NCI-H446 treated with DMSO at 0.1 percent for 48 hours (cell line): ENCODE results near the gene CALR.
"Not testable (repeated sequence)": the region's sequence is repeated elsewhere in the genome, so short reads cannot be mapped to it uniquely, and the experiment has no call there.

Source experiments
- DNase-seq: peaks from one replicate; lab custom pipeline; 2025; lab: John Stamatoyannopoulos, UW

The CALR gene

GRCh38 chr19:12952488-12953137 is 14.2 kb downstream of the CALR start:
- peak; percentile 91 for DNase-seq

DNA sequence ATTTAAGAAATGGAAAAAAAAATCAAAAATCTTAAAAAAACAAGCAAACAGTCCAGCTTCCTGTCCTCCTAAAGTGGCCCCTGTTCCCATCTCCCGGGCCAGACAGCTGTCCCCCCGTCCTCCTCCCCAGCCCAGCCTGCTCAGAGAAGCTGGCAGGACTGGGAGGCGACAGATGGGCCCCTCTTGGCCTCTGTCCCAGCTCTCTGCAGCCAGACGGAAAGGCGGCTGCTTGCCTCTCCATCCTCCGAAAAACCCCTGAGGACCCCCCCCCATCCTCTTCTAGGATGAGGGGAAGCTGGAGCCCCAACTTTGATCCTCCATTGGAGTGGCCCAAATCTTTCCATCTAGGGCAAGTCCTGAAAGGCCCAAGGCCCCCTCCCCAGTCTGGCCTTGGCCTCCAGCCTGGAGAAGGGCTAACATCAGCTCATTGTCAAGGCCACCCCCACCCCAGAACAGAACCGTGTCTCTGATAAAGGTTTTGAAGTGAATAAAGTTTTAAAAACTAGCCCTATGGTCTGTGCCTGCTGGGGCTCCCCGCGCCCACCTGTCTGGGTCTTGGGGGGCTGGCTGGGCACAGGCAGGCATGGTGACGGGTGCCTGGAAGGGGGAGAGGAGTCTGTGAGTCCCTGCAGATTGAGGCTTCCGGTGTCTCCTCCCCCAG is 14.9 kb downstream of the CALR start:
- DNase-seq: peak; percentile 91

GRCh38 chr19:12953799-12954611 is 15.6 kb downstream of the CALR start:
- DNase-seq: peak; percentile 84

- no peak for DNase-seq
These were observed 16.2 kb downstream of the CALR start for GRCh38 chr19:12954612-12954962.

DNA sequence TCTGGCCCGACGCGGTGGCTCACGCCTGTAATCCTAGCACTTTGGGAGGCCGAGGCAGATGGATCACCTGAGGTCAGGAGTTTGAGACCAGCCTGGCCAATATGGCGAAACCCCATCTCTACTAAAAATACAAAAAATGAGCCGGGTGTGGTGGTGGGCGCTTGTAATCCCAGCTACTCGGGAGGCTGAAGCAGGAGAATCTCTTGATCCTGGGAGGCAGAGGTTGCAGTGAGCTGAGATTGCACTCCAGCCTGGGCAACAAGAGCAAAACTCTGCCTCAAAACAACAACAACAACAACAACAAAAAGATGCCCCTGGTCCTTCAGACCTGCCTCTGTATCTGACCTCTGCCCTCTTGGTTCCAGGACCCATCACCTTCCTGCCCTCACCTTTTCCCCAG is 17.2 kb downstream of the CALR start:
- DNase-seq: not testable (repeated sequence)

DNA sequence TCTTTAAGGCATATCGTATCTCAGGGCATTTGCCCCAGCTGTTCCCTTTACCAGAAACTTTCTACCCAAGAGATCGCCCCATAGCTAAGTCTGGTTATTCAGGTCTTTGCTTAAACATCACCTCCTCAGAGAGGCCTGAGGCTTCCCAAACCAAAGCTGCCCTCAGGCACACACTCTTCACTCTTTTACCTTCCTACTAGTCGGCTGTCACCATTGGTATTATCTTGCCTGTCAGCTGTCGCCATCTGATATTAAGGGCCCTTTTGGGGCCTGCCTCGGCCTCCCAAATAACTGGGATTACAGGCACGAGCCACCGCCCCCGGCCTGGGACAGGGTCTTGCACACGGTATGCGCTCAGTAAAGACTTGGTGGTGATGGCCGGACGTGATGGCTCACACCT is 17.6 kb downstream of the CALR start:
- no peak for DNase-seq

DNA sequence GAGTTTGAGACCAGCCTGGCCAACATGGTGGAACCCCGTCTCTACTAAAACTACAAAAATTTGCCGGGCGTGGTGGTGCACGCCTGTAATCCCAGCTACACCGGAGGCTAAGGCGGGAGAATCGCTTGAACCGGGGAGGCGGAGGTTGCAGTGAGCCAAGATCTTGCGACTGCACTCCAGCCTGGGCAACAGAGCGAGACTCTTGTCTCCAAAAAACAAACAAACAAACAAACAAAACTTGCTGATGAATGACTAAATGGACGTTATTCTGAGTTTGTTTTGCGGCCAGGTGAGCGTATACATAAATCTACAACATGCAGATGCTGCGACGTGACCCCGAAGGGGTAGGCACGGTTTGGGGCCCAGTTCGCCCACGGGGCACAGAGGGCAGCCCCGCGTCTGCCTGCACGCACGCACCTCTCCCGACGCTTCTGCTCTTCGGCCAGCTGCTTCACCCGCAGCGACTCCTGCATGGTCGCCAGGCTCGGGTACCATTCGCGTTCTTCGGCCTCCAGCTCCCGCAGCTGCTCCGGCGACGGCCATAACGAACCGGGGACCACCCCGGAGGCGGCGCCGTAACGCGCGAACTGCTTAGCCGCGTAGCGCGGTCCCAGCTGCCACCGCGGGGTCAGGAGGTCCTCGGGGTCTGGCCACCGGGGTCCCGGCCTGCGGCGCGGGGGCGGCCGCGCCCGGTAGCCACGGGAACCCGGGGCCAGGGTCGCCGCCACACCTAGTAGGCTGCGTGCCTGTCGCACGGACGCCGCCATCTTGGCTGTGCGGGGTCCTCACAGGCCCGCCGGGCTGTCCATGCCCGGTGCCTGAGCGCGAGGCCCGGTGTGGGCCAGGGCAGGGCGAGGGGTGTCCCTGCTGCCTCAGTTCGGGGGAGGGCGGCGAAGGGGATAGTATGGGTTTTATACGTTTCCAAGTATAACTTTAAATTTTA is 18.3 kb downstream of the CALR start, which contains the start of gene GADD45GIP1:
TSS of gene GADD45GIP1 (minus strand) at position 778 of the 943 bp plus-strand sequence. CDS start at position 767, 11 bp downstream.
- peak; percentile 36 for DNase-seq

GRCh38 chr19:12957389-12957952 is 19.1 kb downstream of the CALR start:
- not testable (repeated sequence) for DNase-seq

GRCh38 chr19:12959481-12959880 is 21.1 kb downstream of the CALR start:
- no peak for DNase-seq

DNA sequence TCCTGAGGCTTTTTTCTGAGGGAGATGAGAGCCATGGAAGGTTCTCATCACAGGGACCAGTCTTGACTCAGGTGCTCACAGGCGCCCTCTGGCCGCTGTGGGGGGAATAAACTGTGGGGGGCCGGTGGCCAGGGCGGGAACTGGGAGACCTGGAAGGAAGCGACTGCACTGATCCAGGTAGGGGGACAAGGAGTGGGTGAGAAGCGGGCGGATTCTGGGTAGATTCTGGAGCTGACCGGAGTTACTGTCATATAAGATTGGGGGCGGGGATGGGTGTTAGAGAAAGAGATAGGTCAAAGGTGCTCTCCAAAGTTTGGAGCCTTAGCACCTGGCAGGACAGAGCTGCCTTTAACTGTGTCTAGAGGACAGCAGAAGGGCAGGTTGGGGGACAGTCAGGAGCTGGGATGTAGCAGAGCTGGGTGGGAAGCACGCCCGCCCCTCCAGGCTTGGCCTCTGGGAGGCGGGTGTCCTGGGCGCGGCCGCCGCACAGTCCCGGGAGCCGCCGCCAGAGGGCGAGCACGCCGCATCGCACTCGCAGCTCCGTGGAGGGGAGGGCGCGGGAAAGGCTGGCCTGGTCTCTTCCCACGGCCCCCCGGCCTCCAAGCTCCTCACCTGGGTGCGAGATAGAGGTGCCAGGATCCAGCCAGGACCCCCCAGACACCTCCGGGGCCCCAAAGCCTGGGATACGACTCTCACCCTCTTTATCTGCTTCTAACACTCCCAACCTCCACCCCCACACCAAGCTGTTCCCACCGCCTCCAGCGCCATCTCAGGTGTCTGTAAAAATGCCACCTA is 26.8 kb downstream of the CALR start:
- peak; percentile 51 for DNase-seq

- no peak for DNase-seq
These were observed 27.4 kb downstream of the CALR start for GRCh38 chr19:12965812-12966135.

- no peak for DNase-seq
These were observed 29.5 kb downstream of the CALR start for GRCh38 chr19:12967907-12968306.

DNA sequence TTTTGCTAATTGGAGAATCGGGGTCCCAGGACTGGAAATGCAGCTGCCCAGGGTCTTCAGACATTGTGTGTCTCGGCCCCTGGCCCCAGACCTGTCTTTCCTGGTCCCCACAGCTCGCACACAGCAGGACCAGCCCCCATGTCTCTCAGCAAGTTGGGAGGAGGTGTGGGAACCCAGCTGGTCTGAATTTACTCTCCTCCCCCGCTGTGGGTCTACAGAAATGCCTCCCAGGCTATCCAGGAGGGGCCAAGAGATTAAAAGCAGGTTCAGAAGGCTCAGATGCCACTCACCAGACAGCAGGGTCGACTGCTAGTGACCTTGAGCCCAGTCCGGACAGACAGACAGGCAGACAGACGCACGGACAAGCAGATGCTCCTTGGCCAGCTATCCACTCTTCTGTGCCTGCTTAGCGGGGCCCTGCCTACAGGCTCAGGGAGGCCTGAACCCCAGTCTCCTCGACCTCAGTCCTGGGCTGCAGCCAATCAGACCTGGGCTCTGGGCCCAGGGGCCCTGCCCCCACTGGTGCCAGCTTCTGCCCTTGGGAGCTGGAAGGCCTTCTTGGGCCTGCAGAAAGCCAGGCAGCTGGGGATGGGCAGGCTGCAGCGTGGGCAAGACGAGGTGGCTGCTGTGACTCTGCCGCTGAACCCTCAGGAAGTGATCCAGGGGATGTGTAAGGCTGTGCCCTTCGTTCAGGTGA is 31.0 kb downstream of the CALR start, which contains the start of gene DAND5:
TSS of gene DAND5 (plus strand) at position 285 of the 697 bp plus-strand sequence. CDS start at position 370, 85 bp downstream.
- DNase-seq: peak; percentile 79

DNA sequence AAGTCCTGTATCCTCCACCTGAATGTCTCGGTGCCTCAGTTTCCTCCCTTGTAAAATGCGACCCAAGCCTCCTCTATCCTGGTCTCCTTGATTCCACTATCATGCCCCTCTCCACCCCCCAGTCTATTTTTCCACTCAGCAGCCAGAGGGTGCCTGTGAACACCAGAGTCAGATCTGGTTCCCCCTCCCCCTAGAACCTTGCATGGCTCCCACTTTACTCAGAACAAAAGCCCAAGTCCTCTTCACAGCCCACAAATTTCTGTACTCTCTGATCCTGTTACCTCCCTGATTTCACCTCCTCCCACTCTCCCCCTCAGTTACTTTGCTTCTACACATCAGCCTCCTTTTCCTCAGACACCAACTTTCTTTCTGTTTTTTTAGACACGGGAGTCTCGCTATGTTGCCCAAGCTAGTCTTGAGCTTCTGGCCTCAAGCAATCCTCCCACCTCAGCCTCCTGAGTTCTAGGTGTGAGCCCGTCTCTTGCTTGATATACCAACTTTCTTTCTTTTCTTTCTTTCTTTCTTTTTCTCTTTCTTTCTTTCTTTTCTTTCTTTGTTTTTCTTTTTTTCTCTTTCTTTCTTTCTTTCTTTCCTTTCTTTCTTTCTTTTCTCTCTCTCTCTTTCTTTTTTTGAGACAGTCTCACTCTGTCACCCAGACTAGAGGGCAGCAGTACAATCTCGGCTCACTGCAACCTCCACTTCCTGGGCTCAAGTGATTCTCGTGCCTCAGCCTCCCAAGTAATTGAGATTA is 31.8 kb downstream of the CALR start:
- DNase-seq: no peak

DNA sequence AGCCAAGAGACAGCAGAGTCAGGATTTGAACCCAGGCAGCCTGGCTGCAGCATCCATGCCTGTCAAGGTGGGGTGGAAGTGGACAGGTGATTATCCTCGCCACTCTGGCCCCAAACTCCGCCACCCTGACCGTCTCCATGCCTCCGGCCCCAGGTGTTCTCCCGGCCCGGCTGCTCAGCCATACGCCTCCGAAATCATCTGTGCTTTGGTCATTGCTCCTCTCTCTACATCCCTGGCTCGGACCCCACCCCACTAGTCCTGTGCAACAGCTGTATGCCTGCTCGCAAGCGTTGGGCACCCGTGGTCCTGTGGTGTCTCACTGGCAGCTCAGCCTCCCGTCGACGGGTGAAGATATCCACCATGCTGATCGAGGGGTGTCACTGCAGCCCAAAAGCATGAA is 34.8 kb downstream of the CALR start:
- no peak for DNase-seq

DNA sequence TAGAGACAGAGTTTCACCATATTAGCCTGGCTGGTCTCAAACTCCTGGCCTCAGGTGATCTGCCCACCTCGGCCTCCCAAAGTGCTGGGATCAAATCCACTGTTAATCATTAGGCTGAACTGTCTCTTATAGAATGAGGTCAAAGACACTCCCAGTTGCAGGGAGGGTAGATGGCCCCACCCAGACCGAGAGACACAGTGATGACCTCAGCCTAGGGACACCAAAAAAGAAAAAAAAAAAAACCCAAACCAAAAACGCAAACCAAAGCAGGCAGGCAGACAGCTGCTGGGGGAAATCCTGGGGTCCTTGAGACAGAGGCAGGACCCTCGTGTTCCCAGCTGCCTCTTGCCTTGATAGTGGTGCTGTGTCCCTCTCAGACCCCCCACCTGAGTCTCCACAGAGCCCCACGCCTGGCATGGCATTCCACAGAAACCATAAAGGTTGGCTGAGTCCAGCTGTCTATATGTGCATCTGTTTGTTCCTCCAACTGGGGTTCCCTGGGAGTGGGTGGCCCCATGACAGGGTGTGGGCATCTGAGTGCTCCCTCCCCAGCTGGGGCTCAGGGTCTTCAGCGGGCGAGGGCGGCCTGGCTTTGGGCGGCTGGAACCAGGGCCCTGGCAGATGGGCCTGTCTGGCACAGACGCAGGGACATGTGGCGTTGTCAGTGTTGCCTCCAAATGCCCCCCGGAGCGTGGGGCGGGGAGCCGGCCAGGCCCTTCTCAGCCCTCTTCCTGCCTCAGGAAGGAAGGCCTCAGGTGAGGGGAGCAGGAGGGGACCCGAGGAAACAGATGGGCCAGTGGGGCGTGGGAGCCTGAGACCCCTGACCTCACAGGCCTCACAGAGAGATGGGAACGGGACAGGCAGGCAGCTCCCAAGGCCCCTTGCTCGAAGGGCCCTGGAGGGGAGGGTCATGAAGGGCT is 36.2 kb downstream of the CALR start:
- peak; percentile 73 for DNase-seq

DNA sequence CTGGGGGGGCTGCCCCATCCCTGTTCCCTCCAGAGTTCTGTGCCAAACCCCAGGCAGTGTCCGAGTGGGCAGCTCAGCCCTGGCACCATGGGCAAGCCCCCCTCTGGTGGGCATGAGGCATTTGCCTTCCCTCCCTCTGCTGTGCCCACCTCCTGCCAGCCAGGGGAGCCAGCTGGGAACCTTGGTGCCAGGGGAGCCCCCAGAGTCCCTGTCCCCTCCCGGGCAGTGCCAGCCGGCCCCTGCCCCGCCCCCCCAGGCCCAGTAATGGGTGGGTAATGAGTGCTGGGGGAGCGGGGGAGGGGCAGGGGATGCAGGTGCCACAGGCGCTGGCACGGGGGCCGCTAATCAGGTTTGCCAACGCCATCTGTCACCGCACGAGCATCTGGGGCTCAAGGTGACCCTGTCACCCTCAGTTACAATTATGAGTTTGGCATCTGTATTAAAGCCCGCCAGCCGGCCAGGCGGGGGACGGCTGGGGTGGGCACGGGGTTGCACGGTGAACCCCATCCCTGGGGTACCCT is 36.9 kb downstream of the CALR start:
- DNase-seq: no peak

GRCh38 chr19:12976109-12976508 is 37.7 kb downstream of the CALR start:
- not testable (repeated sequence) for DNase-seq
